CD4-positive, alpha-beta T cell treated with Interleukin-15 for 1 hour (primary cell): Measurements from ENCODE around the gene ADAMTS19.

Source experiments
- DNase-seq: peaks from one replicate; pipeline ENCODE4 v3.0.0-alpha.2; 2020

Gene ADAMTS19

GRCh38 chr5:129781594-129781993 is 321.5 kb downstream of the ADAMTS19 start:
- DNase-seq: no peak
